H9 (cell line): ENCODE measurements around the gene MAN1A2. TPM values are rescaled to one million over a fixed set of nuclear protein-coding genes. Genes with fewer than 3 reads are reported as not detected.

ENCODE experiments used
- DNase-seq: peaks from one replicate; pipeline ENCODE4 v3.0.0-alpha.2; 2017
- H2AFZ ChIP-seq: one replicate; pipeline ENCODE4 v1.6.1; 2013; ENCODE audit warnings: mild to moderate bottlenecking, low read length, control low read depth, moderate library complexity
- H2AK5ac ChIP-seq: 2 replicates; pipeline ENCODE4 v1.6.1; 2013; ENCODE audit warnings: low read length, control low read depth, mixed read lengths; ENCODE audit not compliant: insufficient read length
- H2BK120ac ChIP-seq: one replicate; pipeline ENCODE4 v1.6.1; 2013; ENCODE audit warnings: low read depth, mild to moderate bottlenecking, low read length, control low read depth, inconsistent platforms; ENCODE audit not compliant: poor library complexity, severe bottlenecking
- H2BK12ac ChIP-seq: 2 replicates; pipeline ENCODE4 v1.6.1; 2013; ENCODE audit warnings: low read length, control low read depth, mixed read lengths, low read depth; ENCODE audit not compliant: insufficient read length
- H2BK15ac ChIP-seq: 2 replicates; pipeline ENCODE4 v1.6.1; 2013; ENCODE audit warnings: low read depth, low read length, control low read depth
- H2BK20ac ChIP-seq: one replicate; pipeline ENCODE4 v1.6.1; 2013; ENCODE audit warnings: low read depth, mild to moderate bottlenecking, low read length, control low read depth, inconsistent platforms; ENCODE audit not compliant: poor library complexity, severe bottlenecking
- H2BK5ac ChIP-seq: 2 replicates; pipeline ENCODE4 v1.6.1; 2013; ENCODE audit warnings: low read length, control low read depth, mixed read lengths; ENCODE audit not compliant: insufficient read length
- H3K14ac ChIP-seq: 2 replicates; pipeline ENCODE4 v1.6.1; 2013; ENCODE audit warnings: low read length, control low read depth; ENCODE audit not compliant: insufficient read depth
- H3K18ac ChIP-seq: 2 replicates; pipeline ENCODE4 v1.6.1; 2013; ENCODE audit warnings: low read depth, mild to moderate bottlenecking, mixed read lengths, low read length, control low read depth; ENCODE audit not compliant: insufficient read length
- H3K23ac ChIP-seq: 2 replicates; pipeline ENCODE4 v1.6.1; 2013; ENCODE audit warnings: low read length, control low read depth, mixed read lengths, low read depth; ENCODE audit not compliant: insufficient read length
- H3K23me2 ChIP-seq: 2 replicates; pipeline ENCODE4 v1.6.1; 2013; ENCODE audit warnings: low read depth, mild to moderate bottlenecking, mixed read lengths, low read length, control low read depth; ENCODE audit not compliant: insufficient read length, poor library complexity, severe bottlenecking
- H3K27ac ChIP-seq: 2 replicates; pipeline ENCODE4 v1.5.1; 2013; ENCODE audit warnings: low read length, control low read depth, mixed read lengths, low read depth; ENCODE audit not compliant: insufficient read length
- H3K27me3 ChIP-seq: 2 replicates; pipeline ENCODE4 v1.6.1; 2013; ENCODE audit warnings: low read length, control low read depth, inconsistent platforms; ENCODE audit not compliant: insufficient read depth
- H3K4ac ChIP-seq: 2 replicates; pipeline ENCODE4 v1.6.1; 2013; ENCODE audit warnings: low read depth, mild to moderate bottlenecking, control low read depth, inconsistent platforms, low read length, moderate library complexity
- H3K4me1 ChIP-seq: 2 replicates; pipeline ENCODE4 v1.6.1; 2013; ENCODE audit warnings: low read length, control low read depth, inconsistent platforms; ENCODE audit not compliant: insufficient read depth
- H3K4me2 ChIP-seq: 2 replicates; pipeline ENCODE4 v1.6.1; 2013; ENCODE audit warnings: low read length, control low read depth, mixed read lengths; ENCODE audit not compliant: insufficient read length, insufficient read depth
- H3K56ac ChIP-seq: 2 replicates; pipeline ENCODE4 v1.6.1; 2013; ENCODE audit warnings: low read depth, mild to moderate bottlenecking, mixed read lengths, low read length, control low read depth; ENCODE audit not compliant: insufficient read length
- H3K79me1 ChIP-seq: 2 replicates; pipeline ENCODE4 v1.6.1; 2013; ENCODE audit warnings: low read depth, mild to moderate bottlenecking, moderate library complexity, low read length, control low read depth, inconsistent platforms; ENCODE audit not compliant: insufficient read depth, poor library complexity, severe bottlenecking
- H3K79me2 ChIP-seq: 2 replicates; pipeline ENCODE4 v1.6.1; 2013; ENCODE audit warnings: low read length, control low read depth, inconsistent platforms; ENCODE audit not compliant: insufficient read depth
- H3K9ac ChIP-seq: 2 replicates; pipeline ENCODE4 v1.6.1; 2013; ENCODE audit warnings: low read length, control low read depth, mixed read lengths; ENCODE audit not compliant: insufficient read length; ENCODE audit errors: extremely low read depth
- H3K9me3 ChIP-seq: one replicate; pipeline ENCODE4 v1.6.1; 2013; ENCODE audit warnings: low read depth, low read length, inconsistent platforms; ENCODE audit not compliant: control insufficient read depth
- H3T11ph ChIP-seq: one replicate; pipeline ENCODE4 v1.6.1; 2013; ENCODE audit warnings: mild to moderate bottlenecking, low read length, control low read depth, inconsistent platforms
- H4K20me1 ChIP-seq: one replicate; pipeline ENCODE4 v1.6.1; 2013; ENCODE audit not compliant: control insufficient read depth, insufficient read length, insufficient read depth
- H4K5ac ChIP-seq: 2 replicates; pipeline ENCODE4 v1.6.1; 2013; ENCODE audit warnings: low read depth, mild to moderate bottlenecking, mixed read lengths, low read length, control low read depth; ENCODE audit not compliant: insufficient read length
- H4K8ac ChIP-seq: replicated peaks from 2 replicates; pipeline ENCODE4 v1.6.1; 2013; ENCODE audit warnings: low read length, control low read depth, mixed read lengths, low read depth; ENCODE audit not compliant: insufficient read length
- H4K91ac ChIP-seq: 2 replicates; pipeline ENCODE4 v1.6.1; 2013; ENCODE audit warnings: low read depth, mild to moderate bottlenecking, moderate library complexity, mixed read lengths, low read length, control low read depth; ENCODE audit not compliant: insufficient read length
- H3K27ac Mint-ChIP-seq, 3 experiments: 2 replicates in 2 of 3; 3 replicates in 1 of 3; pipeline ENCODE4 v1.8.0; 2020 to 2021; ENCODE audit warnings: mixed read lengths in 3 of 3, mild to moderate bottlenecking in 1 of 3, moderate library complexity in 1 of 3
- H3K27me3 Mint-ChIP-seq: 2 replicates; pipeline ENCODE4 v1.8.0; 2021; ENCODE audit warnings: low read depth, mild to moderate bottlenecking, moderate library complexity, mixed read lengths
- H3K36me3 Mint-ChIP-seq, 3 experiments: 2 replicates in 2 of 3; 3 replicates in 1 of 3; pipeline ENCODE4 v1.8.0; 2020 to 2021; ENCODE audit warnings: low read depth in 3 of 3, mixed read lengths in 3 of 3; ENCODE audit not compliant: insufficient read depth in 1 of 3
- H3K4me1 Mint-ChIP-seq, 2 experiments: 2 replicates each; pipeline ENCODE4 v1.8.0; 2020; ENCODE audit warnings: mixed read lengths in 2 of 2
- H3K4me3 Mint-ChIP-seq, 2 experiments: 2 replicates in 1 of 2; 3 replicates in 1 of 2; pipeline ENCODE4 v1.8.0; 2020 to 2021; ENCODE audit warnings: mild to moderate bottlenecking in 2 of 2, mixed read lengths in 2 of 2, moderate library complexity in 1 of 2
- H3K9me3 Mint-ChIP-seq, 2 experiments: 2 replicates in 1 of 2; 3 replicates in 1 of 2; pipeline ENCODE4 v1.8.0; 2020; ENCODE audit warnings: mild to moderate bottlenecking in 2 of 2, mixed read lengths in 2 of 2, moderate library complexity in 1 of 2
- CTCF ChIP-seq: fragments of 200-600 bp; sonication (generic); conservative IDR thresholded peaks from 3 replicates; pipeline ENCODE4 v1.8.0; 2021; ENCODE audit warnings: antibody characterized with exemption, mild to moderate bottlenecking
- WGBS: extraction: QIAGEN DNeasy Blood & Tissue Kit; methylation state at CpG from one replicate; pipeline ENCODE4 v1.1.7; 2013; ENCODE audit warnings: missing lambda C conversion rate, low lambda C conversion rate, mixed read lengths; ENCODE audit not compliant: insufficient read length; ENCODE audit errors: extremely low coverage; 5-methylcytosine and 5-hydroxymethylcytosine counted together
- total RNA-seq: library from RNA; stranded (reverse); gene quantifications from 2 replicates; pipeline ENCODE4 v1.2.1, GENCODE V29; 2021

Gene MAN1A2
- total RNA-seq, 1 experiment from 2014 or later = 24.0 TPM

GRCh38 chr1:117433943-117434342, 66.7 kb downstream of the MAN1A2 start:
- no peaks in the 10 kb centered on the region for H3K9me3 Mint-ChIP-seq
- no peaks in the 10 kb centered on the region for H3K36me3 Mint-ChIP-seq
- Histone ChIP-seq H4K8ac (no peak overlapping the region), H3T11ph (no peak overlapping the region), H3K27me3 (no peaks in the 10 kb centered on the region), H3K79me2 (no peaks in the 10 kb centered on the region), H3K9me3 (no peaks in the 10 kb centered on the region), H3K4me2 (no peak overlapping the region), H3K18ac (no peak overlapping the region), H3K9ac (no peak overlapping the region), H3K79me1 (no peaks in the 10 kb centered on the region), H3K27ac (no peak overlapping the region), H3K4me1 (no peaks in the 10 kb centered on the region), H2BK20ac (no peak overlapping the region), H2BK120ac (no peak overlapping the region), H2AFZ (no peak overlapping the region), H2BK15ac (no peak overlapping the region), H4K20me1 (no peaks in the 10 kb centered on the region), H3K4ac (no peak overlapping the region), H3K14ac (no peak overlapping the region), H2BK12ac (no peak overlapping the region), H3K23me2 (no peaks in the 10 kb centered on the region), H4K5ac (no peak overlapping the region), H3K23ac (no peak overlapping the region), H3K56ac (no peak overlapping the region), H4K91ac (no peak overlapping the region), H2AK5ac (no peak overlapping the region), H2BK5ac (no peak overlapping the region)
- H3K27me3 Mint-ChIP-seq = no peaks in the 10 kb centered on the region
- no peak for TF ChIP-seq CTCF
- DNase-seq = no peak
- H3K4me3 Mint-ChIP-seq = no peak overlapping the region
- peaks cover 7 to 8% of the 10 kb centered on the region in 2 experiments; a peak in 3 of 4 replicates for H3K4me1 Mint-ChIP-seq
- H3K27ac Mint-ChIP-seq = no peak overlapping the region
- WGBS = no CpG with 5 or more reads among the region's 1 CpG
